AG04450 (cell line): ENCODE results near the gene JPH4. TPM values are rescaled to one million over a fixed set of nuclear protein-coding genes. Genes with fewer than 3 reads are reported as not detected.

Source experiments
- CTCF ChIA-PET: fragments of 300-600, 350-600 bp; formaldehyde crosslinking; extraction: SDS; loops from one replicate; lab custom pipeline; 2022; ENCODE audit warnings: antibody characterized with exemption, inconsistent platforms; lab: Charles Lee
- POLR2A ChIA-PET: fragments of 350-600 bp; formaldehyde crosslinking; extraction: SDS; loops from one replicate; lab custom pipeline; 2021; ENCODE audit warnings: antibody characterized with exemption, inconsistent platforms; lab: Yijun Ruan, JAX
- DNase-seq: peaks from one replicate; pipeline ENCODE4 v3.0.0-alpha.2; 2011; ENCODE audit warnings: low read depth, low spot score
- H3K27ac ChIP-seq: one replicate; pipeline ENCODE4 v1.5.1; 2012; ENCODE audit warnings: low read depth, low read length, control low read depth
- H3K27me3 ChIP-seq: one replicate; pipeline ENCODE4 v1.6.0; 2012; ENCODE audit warnings: low read length; ENCODE audit not compliant: control insufficient read depth, insufficient read depth
- H3K4me3 ChIP-seq: 2 replicates; pipeline ENCODE4 v1.5.1; 2011; ENCODE audit warnings: mild to moderate bottlenecking, low read depth, low read length, control low read depth
- H3K9me3 ChIP-seq: 2 replicates; pipeline ENCODE4 v1.5.1; 2012; ENCODE audit warnings: low read length; ENCODE audit not compliant: control insufficient read depth, insufficient read depth
- CTCF ChIP-seq: IDR thresholded peaks from 2 replicates; pipeline ENCODE4 v1.5.1; 2011; ENCODE audit warnings: low read depth, low read length, control low read depth, inconsistent platforms
- polyA plus RNA-seq: library from polyadenylated mRNA; depleted of rRNA; stranded (reverse); fragments of >200 nt; gene quantifications from 2 replicates; pipeline ENCODE4 v1.2.3, GENCODE V29; 2011

JPH4 gene
- polyA plus RNA-seq, 1 experiment = not detected

- H3K27ac ChIP-seq = no peak overlapping the region
- POLR2A ChIA-PET = interaction anchor here (0.6 kb wide), 1 partner anchor 16 kb away, joined by 3 read pairs; no protein-coding TSS in a partner anchor
- H3K4me3 ChIP-seq = no peak overlapping the region
- peaks cover 56% of the 10 kb centered on the region for H3K27me3 ChIP-seq
- DNase-seq = no peak
- no peaks in the 10 kb centered on the region; the same call in 1 of the 2 replicates for H3K9me3 ChIP-seq
- CTCF ChIA-PET = interaction anchor here (1.3 to 1.9 kb wide), 2 partner anchors 9 to 17 kb away, joined by 4 to 5 read pairs; no protein-coding TSS in a partner anchor
- no peak for TF ChIP-seq CTCF
Measured at GRCh38 chr14:23571701-23572523, 6.7 kb downstream of the JPH4 start.

GRCh38 chr14:23570806-23571483, 7.6 kb downstream of the JPH4 start:
- H3K27me3 ChIP-seq = peaks cover 48% of the 10 kb centered on the region
- TF ChIP-seq CTCF = no peak
- DNase-seq = no peak
- CTCF ChIA-PET = interaction anchor here (0.8 to 1.9 kb wide), 2 partner anchors 18 to 92 kb away, joined by 3 to 5 read pairs; no protein-coding TSS in a partner anchor
- POLR2A ChIA-PET = no interaction called here
- no peak overlapping the region for H3K4me3 ChIP-seq
- no peak overlapping the region for H3K27ac ChIP-seq
- no peaks in the 10 kb centered on the region; the same call in 1 of the 2 replicates for H3K9me3 ChIP-seq

DNA sequence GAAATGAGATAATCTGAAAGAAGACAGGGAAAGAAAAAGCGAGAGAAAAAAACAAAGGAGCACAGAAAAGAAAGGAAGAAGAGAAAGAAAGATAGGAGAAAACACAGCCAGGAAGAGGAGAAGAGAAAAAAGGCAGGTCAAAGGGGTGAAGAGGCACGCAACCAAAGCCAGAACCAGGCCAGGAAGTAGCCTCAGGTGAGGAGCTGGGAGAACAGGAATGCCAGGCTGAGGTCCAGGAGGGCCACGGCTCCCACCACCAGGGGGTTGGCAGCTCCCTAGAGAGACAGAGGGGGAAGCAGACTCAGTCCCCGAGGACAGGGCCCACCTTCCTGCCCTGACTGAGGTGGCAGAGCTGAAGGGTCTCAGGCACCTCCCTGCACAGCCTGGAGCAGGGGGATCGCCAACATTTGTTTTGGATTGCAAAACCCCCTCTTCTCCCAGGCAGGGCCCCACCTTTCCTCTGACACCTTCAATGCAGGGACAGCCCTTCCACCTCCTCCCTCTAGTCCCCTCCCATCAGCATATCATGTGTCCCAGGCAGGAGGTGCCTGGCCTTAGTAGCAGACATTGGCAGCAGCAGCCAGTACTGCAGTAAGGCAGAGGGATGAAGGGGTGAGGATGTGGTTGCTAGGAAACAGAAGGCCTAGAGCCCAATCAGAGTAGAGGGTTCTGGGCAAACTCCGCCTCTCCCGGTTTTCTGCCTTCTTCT, 9.0 kb downstream of the JPH4 start:
- Histone ChIP-seq H3K4me3 (no peak overlapping the region), H3K9me3 (no peaks in the 10 kb centered on the region; the same call in 1 of the 2 replicates), H3K27me3 (peaks cover 38% of the 10 kb centered on the region), H3K27ac (no peak overlapping the region)
- no peak; the same call in 1 of the 2 replicates for TF ChIP-seq CTCF
- ChIA-PET POLR2A (no interaction called here), CTCF (no interaction called here)
- DNase-seq = no peak

DNA sequence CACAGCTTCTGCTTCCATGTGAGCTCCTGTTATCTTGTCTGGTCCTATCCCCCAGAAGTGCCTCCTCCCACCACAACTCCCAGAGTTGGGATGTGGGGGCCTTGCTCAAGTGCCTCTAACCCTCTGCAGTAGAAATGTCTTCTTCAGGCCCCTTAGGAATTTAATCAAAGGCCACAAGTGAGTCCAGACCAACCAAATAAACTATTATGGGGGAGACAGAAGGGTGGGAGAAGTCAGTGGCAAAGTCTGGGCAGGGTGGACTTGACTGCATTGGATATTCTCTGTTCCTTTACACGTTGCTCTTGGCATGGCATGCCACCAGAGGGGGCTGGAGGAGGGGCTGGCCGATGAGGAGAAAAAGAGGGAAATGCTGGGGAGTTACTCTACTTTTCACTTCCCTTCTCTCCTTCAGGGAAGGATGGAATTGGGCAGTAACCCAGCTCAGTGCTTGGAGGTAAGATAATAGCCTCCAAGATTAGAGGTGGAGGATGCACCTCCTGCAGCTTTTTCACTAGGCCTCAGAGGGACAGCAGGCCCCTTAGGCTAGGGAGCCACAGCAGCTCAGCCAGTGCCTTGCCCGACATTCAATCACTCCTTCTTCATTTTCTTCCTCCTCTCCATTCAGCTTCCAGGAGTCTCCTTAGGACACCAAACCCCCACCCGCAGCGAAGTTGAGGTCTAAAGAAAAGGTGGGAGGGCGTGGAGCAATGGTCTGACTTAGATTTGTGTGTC, 9.8 kb downstream of the JPH4 start:
- no peaks in the 10 kb centered on the region; the same call in 1 of the 2 replicates for H3K9me3 ChIP-seq
- H3K27me3 ChIP-seq = peaks cover 33% of the 10 kb centered on the region
- no peak for DNase-seq
- ChIA-PET POLR2A (no interaction called here), CTCF (interaction anchor here (1.1 to 1.9 kb wide), 4 partner anchors 9 to 342 kb away, joined by 3 to 10 read pairs (median 8); no protein-coding TSS in a partner anchor)
- H3K4me3 ChIP-seq = no peak overlapping the region
- peak; percentile 38 for TF ChIP-seq CTCF
- no peak overlapping the region for H3K27ac ChIP-seq
